Measurements from ENCODE around the gene NAA40. TPM values are rescaled to one million over a fixed set of nuclear protein-coding genes. Genes with fewer than 3 reads are reported as not detected.
"Not testable (repeated sequence)": the region's sequence is repeated elsewhere in the genome, so short reads cannot be mapped to it uniquely, and the experiment has no call there.

NAA40 gene
- total RNA-seq, 2 donors from 2014 or later: 15.4 to 25.5 TPM

DNA sequence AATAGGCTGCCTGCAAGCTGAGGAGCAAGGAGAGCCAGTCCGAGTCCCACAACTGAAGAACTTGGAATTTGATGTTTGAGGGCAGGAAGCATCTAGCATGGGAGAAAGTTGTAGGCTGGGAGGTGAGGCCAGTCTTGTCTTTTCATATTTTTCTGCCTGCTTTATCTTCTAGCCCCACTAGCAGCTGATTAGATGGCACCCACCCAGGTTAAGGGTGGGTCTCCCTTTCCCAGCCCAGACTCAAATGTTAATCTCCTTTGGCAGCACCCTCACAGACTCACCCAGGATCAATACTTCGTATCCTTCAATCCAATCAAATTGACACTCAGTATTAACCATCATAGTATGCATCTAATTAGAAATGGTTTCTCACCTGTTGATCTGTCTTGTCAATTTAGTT is 30.7 kb downstream of the NAA40 start:
- H3K27ac ChIP-seq: no peak overlapping the region
- H3K4me1 ChIP-seq: peaks cover 0 to 5% of the 10 kb centered on the region in 2 donors
- no peaks in the 10 kb centered on the region for H3K36me3 ChIP-seq
- H3K4me3 ChIP-seq: no peak overlapping the region
- no peak for DNase-seq (ENCODE audit: low spot score)
- H3K9me3 ChIP-seq: no peaks in the 10 kb centered on the region
- H3K27me3 ChIP-seq: no peaks in the 10 kb centered on the region
- TF ChIP-seq, protein P1, sequence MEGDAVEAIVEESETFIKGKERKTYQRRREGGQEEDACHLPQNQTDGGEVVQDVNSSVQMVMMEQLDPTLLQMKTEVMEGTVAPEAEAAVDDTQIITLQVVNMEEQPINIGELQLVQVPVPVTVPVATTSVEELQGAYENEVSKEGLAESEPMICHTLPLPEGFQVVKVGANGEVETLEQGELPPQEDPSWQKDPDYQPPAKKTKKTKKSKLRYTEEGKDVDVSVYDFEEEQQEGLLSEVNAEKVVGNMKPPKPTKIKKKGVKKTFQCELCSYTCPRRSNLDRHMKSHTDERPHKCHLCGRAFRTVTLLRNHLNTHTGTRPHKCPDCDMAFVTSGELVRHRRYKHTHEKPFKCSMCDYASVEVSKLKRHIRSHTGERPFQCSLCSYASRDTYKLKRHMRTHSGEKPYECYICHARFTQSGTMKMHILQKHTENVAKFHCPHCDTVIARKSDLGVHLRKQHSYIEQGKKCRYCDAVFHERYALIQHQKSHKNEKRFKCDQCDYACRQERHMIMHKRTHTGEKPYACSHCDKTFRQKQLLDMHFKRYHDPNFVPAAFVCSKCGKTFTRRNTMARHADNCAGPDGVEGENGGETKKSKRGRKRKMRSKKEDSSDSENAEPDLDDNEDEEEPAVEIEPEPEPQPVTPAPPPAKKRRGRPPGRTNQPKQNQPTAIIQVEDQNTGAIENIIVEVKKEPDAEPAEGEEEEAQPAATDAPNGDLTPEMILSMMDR (IDR thresholded peaks at IDR 0.05): no peak

- DNase-seq (ENCODE audit: low spot score): no peak
- no peaks in the 10 kb centered on the region for H3K9me3 ChIP-seq
Measured at GRCh38 chr11:63970902-63971301, 32.1 kb downstream of the NAA40 start.

GRCh38 chr11:63973912-63974258 is 35.1 kb downstream of the NAA40 start:
- DNase-seq (ENCODE audit: low spot score); H3K9me3 ChIP-seq; H3K36me3 ChIP-seq; H3K27ac ChIP-seq; H3K27me3 ChIP-seq: not testable (repeated sequence)
- Histone ChIP-seq H3K4me3 (peak overlapping the region in 1 of 2 donors; percentile 81), H3K4me1 (peaks cover 0 to 44% of the 10 kb centered on the region in 2 donors)

More at GRCh38 chr11:63970902-63971301, 32.1 kb downstream of the NAA40 start:
- H3K36me3 ChIP-seq: no peaks in the 10 kb centered on the region
- H3K4me1 ChIP-seq: peaks cover 0 to 15% of the 10 kb centered on the region in 2 donors
- H3K27ac ChIP-seq: no peak overlapping the region
- no peaks in the 10 kb centered on the region for H3K27me3 ChIP-seq
- no peak overlapping the region for H3K4me3 ChIP-seq
- TF ChIP-seq, protein P1 (IDR thresholded peaks at IDR 0.05): no peak

- Histone ChIP-seq H3K27me3 (no peaks in the 10 kb centered on the region), H3K36me3 (peaks cover 10% of the 10 kb centered on the region), H3K4me1 (peaks cover 0 to 45% of the 10 kb centered on the region in 2 donors), H3K9me3 (no peaks in the 10 kb centered on the region), H3K27ac (peak within 1 kb of the TSS; percentile 98), H3K4me3 (peak within 1 kb of the TSS; percentile 81 to 85)
- DNase-seq (ENCODE audit: low spot score): peak; percentile 99
- TF ChIP-seq, protein P1 (IDR thresholded peaks at IDR 0.05): peak in 1 of 2 donors; percentile 48
Measured at GRCh38 chr11:63974259-63975143, 35.7 kb downstream of the NAA40 start, which contains the start of gene COX8A. Gene COX8A (plus strand): TSS chr11:63974620. CDS start chr11:63974681, 61 bp downstream.

DNA sequence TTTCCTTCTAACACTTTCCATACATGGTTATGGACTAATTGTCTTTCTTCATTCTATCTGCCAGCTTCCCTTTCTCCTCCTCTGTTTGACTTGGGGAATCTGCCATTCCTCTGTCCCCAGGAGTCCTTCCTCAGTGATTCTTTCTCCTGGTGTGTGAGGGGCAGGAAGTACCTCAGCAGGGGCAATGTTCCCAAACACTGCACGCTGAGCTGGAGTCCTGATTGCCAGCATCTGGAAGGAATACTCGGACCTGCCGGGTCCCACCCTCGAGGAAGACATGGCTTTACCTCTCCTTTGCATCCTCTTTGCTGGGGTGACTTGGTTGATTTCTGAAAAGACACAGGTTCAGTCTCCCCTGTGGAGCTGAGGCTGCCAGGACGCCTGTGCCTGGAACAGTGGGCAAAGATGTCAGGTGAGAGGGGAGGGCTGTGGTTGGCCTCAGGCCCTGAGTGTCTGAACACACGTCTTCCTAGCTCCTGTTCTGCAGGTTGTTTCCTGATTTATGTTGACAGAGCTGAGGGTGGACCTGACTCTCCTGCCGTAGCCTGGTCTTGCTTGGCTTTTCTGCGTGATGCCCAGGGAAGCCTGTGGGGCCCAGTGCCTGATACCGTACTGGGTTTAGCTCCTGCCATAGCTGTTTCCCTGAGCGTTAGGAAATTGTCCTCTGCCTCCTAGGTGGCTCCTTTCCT is 39.9 kb downstream of the NAA40 start:
- no peaks in the 10 kb centered on the region for H3K27me3 ChIP-seq
- no peak for DNase-seq (ENCODE audit: low spot score)
- TF ChIP-seq, protein P1 (IDR thresholded peaks at IDR 0.05): no peak
- H3K36me3 ChIP-seq: peaks cover 12% of the 10 kb centered on the region
- peaks cover 0 to 47% of the 10 kb centered on the region in 2 donors for H3K4me1 ChIP-seq
- no peak overlapping the region for H3K4me3 ChIP-seq
- H3K9me3 ChIP-seq: no peaks in the 10 kb centered on the region
- peak overlapping the region in 1 of 2 donors; percentile 17 for H3K27ac ChIP-seq

GRCh38 chr11:63979426-63979825 is 40.6 kb downstream of the NAA40 start:
- peak overlapping the region in 1 of 2 donors; percentile 17 for H3K27ac ChIP-seq

More at GRCh38 chr11:63979426-63979825, 40.6 kb downstream of the NAA40 start:
- Histone ChIP-seq H3K27me3 (no peaks in the 10 kb centered on the region), H3K4me1 (peaks cover 0 to 43% of the 10 kb centered on the region in 2 donors), H3K36me3 (peaks cover 12% of the 10 kb centered on the region), H3K4me3 (no peak overlapping the region), H3K9me3 (no peaks in the 10 kb centered on the region)
- TF ChIP-seq, protein P1 (IDR thresholded peaks at IDR 0.05): no peak
- no peak for DNase-seq (ENCODE audit: low spot score)
